ENCODE data around the gene BTD.
A peak's percentile ranks its signal among the peaks of the same experiment; 100 is the strongest.

BTD gene

DNA sequence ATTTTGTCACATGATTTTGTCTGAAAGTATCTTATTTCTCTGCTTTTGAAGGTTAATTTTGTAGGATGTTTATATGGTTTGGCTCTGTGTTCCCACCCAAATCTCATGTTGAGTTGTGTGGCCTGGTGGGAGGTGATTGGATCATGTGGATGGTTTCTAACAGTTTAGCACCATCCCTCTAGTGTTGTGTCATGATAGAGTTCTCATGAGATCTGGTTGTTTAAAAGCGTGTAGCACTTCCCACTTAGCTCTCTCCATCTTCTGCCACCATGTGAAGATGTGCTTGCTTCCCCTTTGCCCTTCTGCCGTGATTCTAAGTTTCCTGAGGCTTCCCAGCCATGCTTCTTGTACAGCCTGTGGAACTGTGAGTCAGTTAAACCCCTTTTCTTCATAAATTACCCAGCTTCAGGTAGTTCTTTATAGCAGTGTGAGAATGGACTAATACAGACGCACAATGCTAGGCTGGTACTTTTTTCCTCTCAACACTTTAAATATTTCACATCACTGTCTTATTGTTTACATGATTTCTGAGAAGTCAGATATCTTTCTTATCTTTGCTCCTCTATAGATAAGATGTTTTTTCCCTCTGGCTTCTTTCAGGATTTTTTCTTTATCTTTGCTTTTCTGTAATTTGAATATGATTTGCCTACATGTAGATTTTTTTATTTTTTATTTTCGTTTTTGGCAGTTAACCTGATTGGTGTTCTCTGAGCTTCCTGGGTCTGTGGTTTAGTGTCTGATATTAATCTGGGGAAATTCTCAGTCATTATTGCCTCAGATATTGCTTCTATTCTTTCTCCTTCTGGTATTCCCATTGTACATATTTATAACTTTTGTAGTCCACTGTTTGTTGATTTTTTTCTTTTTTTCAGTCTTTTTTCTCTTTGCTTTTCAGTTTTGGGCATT, 22.2 kb downstream of the BTD start:
- Histone ChIP-seq H3K27me3 (replicated peaks) (no peaks in the 10 kb centered on the region), H3K27ac (no peak overlapping the region), H3K36me3 (replicated peaks) (no peaks in the 10 kb centered on the region), H3K4me3 (ENCODE audit: low read depth, low read length) (no peak overlapping the region)
- in situ Hi-C loops (cut with HindIII; ENCODE audit: low pct_ligation_motif_present, low sequenced_read_pairs): no loop called here
- TF ChIP-seq, protein P1, sequence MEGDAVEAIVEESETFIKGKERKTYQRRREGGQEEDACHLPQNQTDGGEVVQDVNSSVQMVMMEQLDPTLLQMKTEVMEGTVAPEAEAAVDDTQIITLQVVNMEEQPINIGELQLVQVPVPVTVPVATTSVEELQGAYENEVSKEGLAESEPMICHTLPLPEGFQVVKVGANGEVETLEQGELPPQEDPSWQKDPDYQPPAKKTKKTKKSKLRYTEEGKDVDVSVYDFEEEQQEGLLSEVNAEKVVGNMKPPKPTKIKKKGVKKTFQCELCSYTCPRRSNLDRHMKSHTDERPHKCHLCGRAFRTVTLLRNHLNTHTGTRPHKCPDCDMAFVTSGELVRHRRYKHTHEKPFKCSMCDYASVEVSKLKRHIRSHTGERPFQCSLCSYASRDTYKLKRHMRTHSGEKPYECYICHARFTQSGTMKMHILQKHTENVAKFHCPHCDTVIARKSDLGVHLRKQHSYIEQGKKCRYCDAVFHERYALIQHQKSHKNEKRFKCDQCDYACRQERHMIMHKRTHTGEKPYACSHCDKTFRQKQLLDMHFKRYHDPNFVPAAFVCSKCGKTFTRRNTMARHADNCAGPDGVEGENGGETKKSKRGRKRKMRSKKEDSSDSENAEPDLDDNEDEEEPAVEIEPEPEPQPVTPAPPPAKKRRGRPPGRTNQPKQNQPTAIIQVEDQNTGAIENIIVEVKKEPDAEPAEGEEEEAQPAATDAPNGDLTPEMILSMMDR (IDR thresholded peaks at IDR 0.05; ENCODE audit: low read depth, low read length, missing control alignments): no peak
- DNase-seq: no peak

DNA sequence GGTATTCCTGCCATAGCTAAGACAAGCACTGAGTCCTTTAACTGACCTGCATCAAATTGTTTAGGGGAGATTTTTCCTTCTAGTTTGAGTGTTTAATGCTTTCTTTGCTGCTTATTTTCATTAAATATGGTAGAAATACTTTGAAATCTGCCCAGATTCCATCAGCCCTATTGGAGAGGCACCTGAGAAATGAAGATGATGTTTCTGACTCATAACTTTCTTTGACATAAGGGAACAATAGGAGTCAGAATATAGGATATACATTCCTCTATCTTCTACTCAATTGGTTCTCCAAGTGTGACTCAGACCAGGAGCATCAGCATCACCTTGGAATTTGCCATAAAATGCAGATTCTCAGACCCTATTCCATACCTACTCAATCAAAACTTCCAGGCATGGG, 27.4 kb downstream of the BTD start:
- Histone ChIP-seq H3K36me3 (replicated peaks) (no peaks in the 10 kb centered on the region), H3K27ac (no peak overlapping the region), H3K27me3 (replicated peaks) (no peaks in the 10 kb centered on the region), H3K4me3 (ENCODE audit: low read depth, low read length) (no peak overlapping the region)
- DNase-seq: no peak
- in situ Hi-C loops (cut with HindIII; ENCODE audit: low pct_ligation_motif_present, low sequenced_read_pairs): loop anchor here (25.0 kb wide), 1 partner anchor 158 kb away; the partner anchor contains the start of gene ANKRD28
- TF ChIP-seq, protein P1 (IDR thresholded peaks at IDR 0.05; ENCODE audit: low read depth, low read length, missing control alignments): no peak

DNA sequence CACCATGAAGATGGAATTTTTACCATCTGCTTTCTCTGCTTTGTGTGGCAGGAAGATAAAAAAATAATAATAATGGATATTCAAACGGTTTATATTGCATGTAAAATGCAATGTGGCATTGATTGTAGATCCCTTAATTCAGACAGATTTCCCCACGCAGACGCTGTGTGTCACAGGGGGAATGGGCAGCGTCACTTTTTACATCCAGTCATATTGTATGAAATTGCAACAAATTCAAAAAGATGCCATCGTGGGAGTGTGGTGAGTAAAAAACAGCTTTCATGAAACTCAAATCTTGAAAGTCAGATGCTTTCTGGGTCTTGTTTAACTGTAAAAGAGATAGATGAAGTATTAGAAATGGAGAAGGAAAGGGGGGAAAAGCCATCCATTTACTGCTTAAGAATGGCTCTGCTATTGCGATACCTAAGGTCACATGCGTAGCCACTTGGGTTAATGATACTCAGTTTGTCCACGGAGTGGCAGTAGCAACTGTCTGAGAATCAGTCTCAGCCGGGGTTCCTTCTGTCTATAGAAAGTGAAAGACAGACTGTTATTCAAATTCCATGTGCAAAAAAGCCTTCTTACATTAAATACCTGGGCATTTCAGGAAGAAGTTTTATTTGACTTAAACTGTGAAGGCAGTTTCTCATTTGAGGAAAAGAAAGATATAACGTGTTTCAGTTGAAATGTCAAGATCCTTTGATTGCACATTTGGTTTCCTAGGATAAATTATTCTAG, 28.5 kb downstream of the BTD start:
- peak overlapping the region; percentile 90 for H3K27ac ChIP-seq
- in situ Hi-C loops (cut with HindIII; ENCODE audit: low pct_ligation_motif_present, low sequenced_read_pairs): loop anchor here (25.0 kb wide), 1 partner anchor 157 kb away; the partner anchor contains the start of gene ANKRD28
- TF ChIP-seq, protein P1 (IDR thresholded peaks at IDR 0.05; ENCODE audit: low read depth, low read length, missing control alignments): peak; percentile 77
- H3K4me3 ChIP-seq (ENCODE audit: low read depth, low read length): peak overlapping the region; percentile 18
- peak; percentile 88 for DNase-seq
- H3K36me3 ChIP-seq (replicated peaks): no peaks in the 10 kb centered on the region
- H3K27me3 ChIP-seq (replicated peaks): no peaks in the 10 kb centered on the region

DNA sequence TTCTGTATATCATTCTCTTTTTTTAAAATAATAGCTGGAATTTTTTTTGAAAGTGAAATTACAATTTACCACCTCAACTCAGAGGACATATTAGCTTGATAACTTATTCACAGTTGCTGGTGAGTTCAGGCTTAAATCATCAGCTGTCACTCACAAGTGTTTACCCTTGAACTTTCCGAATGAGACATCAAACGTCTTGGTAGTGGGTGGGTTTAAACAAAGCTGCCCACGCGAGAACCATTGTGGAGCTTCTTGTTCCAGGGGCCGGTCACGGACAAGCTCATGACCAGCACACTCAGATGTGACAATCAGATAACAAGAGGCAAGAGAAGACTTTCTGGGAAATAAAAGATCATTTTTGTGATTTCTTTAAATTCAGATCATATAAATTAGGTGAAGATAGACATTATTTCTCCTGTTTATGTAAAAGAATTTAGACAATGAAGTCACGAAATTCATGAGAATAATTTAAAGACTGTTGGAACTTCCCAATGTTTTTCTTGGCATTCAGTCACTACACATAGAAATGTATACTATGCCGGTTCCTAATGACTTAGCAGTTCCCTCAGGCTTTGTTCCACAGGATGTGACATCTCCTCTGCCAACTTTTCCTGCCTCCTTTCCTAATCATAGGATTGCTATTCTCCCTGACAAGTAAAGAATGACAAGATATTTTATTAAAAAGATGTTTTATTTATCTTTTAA, 29.3 kb downstream of the BTD start:
- Histone ChIP-seq H3K4me3 (ENCODE audit: low read depth, low read length) (peak overlapping the region; percentile 18), H3K27me3 (replicated peaks) (no peaks in the 10 kb centered on the region), H3K36me3 (replicated peaks) (no peaks in the 10 kb centered on the region), H3K27ac (peak overlapping the region; percentile 90)
- TF ChIP-seq, protein P1 (IDR thresholded peaks at IDR 0.05; ENCODE audit: low read depth, low read length, missing control alignments): no peak
- in situ Hi-C loops (cut with HindIII; ENCODE audit: low pct_ligation_motif_present, low sequenced_read_pairs): loop anchor here (25.0 kb wide), 1 partner anchor 157 kb away; the partner anchor contains the start of gene ANKRD28
- peak; percentile 87 for DNase-seq

DNA sequence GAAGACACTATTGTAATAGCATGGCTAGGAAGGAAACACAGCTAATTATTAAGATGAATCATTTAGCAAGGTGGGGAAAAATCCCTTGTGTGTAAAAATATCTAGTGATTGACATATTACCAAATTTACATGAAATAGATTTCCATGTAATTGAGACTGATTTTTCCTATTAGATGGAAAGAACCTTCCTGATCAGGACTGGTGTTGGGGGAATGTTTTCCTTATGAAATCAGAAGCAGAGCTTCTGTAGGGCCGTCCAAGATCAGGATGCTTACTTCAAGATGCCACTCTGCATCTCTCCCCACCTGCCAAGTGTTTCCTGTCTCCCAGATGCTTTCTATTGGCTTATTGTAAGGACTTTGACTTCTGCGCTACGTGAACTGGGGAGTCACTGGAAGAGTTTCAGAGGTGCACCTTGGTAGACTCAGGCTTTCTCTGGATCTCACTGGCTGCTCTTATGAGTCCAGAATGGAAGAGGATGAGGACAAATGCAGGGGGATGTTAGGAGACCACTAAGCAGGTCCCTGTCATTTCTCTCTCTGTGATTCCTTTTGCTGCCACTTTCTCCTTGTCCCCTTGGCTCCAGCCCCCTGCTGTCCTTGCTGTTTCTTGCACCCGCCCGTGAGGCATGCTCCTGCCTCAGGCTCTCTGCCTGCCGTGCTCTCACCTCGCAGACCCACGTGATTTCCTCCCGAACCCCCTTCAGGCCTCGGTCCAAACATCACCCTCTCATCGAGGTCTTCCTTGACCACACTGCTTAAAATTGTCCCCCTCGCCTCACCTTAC, 30.1 kb downstream of the BTD start:
- H3K36me3 ChIP-seq (replicated peaks): no peaks in the 10 kb centered on the region
- TF ChIP-seq, protein P1 (IDR thresholded peaks at IDR 0.05; ENCODE audit: low read depth, low read length, missing control alignments): peak; percentile 27
- H3K27ac ChIP-seq: peak overlapping the region; percentile 90
- in situ Hi-C loops (cut with HindIII; ENCODE audit: low pct_ligation_motif_present, low sequenced_read_pairs): loop anchor here (25.0 kb wide), 1 partner anchor 156 kb away; the partner anchor contains the start of gene ANKRD28
- no peaks in the 10 kb centered on the region for H3K27me3 ChIP-seq (replicated peaks)
- DNase-seq: no peak
- H3K4me3 ChIP-seq (ENCODE audit: low read depth, low read length): no peak overlapping the region
